GM19324 (cell line): ENCODE results near the gene IQCE.

ENCODE experiments used
- ATAC-seq: cut with Tn5 transposase; IDR thresholded peaks from one replicate; pipeline ENCODE4 v1.9.1; 2021; ENCODE audit warnings: mild to moderate bottlenecking, moderate library complexity; ENCODE audit not compliant: unreplicated experiment, low FRiP score

The IQCE gene

DNA sequence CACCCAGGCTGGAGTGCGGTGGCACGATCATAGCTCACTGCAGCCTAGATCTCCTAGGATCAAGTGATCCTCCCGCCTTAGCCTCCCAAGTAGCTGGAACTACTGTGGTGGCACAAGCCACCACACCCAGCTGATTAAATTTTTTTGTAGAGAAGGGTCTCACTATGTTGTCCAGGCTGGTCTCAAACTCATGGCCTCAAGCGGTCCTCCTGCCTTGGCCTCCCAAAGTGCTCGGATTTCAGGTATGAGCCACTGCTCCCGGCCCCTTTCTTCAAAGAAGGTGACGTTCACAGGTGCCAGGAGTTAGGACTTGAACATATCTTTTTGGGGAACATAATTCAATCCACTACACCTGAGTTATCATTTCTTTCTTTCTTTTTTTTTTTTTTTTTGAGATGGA lies 70.1 kb downstream of the IQCE start:
- no peak for ATAC-seq

- ATAC-seq = no peak
Observed at GRCh38 chr7:2629746-2630681, 71.2 kb downstream of the IQCE start.

- peak; percentile 53 for ATAC-seq
Observed at GRCh38 chr7:2631946-2632732, 73.4 kb downstream of the IQCE start, which contains the start of gene TTYH3. TTYH3 (plus strand) TSS chr7:2631986; CDS start chr7:2632156, 170 bp downstream.

- ATAC-seq = no peak
Observed at GRCh38 chr7:2632733-2633537, 74.2 kb downstream of the IQCE start.

- no peak for ATAC-seq
Observed at GRCh38 chr7:2633538-2634266, 74.9 kb downstream of the IQCE start.

DNA sequence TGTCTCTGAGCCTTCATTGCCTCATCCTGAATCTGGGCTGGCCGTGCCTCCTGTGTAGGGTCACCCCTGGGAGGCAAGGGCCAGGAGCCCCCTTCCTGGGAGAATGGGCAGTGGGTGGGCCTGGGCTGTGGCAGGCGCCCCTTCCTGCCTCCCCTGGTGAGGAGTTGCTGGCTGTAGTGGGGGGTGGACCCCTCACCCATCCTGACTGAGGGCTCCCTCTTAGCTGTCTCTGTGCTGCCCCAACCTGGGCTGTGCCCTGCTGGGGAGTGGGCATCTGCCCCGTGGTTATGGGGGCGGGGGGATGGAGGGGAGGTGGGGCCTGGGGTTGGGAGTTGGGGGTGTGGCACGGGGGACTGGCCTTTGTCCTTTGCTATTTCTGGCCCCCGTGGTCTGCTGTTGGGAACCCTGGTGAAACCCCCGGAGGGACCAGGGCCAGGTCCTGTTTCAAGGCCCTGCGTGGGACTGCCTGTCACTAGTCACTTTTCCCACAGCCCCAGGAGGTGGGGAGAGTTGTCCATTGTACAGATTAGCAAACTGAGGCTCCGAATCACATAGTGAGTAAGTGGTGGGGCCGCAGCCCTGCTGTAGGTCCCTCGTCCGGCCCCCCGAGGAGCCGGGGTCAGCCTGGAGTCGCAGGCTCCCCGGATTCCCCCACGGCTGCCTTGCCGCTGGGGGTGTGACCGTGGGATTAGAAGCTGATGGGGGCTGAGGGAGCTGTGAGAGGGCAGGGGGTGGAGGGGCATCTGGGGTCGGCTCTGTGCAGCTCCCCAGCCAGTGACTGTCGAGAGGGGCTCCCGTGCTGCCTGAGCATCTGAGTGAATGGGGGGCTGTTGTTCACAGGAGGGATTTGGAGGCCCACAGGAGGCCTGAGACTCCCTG lies 75.7 kb downstream of the IQCE start:
- ATAC-seq = no peak

- ATAC-seq = no peak
Observed at GRCh38 chr7:2635148-2635668, 76.4 kb downstream of the IQCE start.

DNA sequence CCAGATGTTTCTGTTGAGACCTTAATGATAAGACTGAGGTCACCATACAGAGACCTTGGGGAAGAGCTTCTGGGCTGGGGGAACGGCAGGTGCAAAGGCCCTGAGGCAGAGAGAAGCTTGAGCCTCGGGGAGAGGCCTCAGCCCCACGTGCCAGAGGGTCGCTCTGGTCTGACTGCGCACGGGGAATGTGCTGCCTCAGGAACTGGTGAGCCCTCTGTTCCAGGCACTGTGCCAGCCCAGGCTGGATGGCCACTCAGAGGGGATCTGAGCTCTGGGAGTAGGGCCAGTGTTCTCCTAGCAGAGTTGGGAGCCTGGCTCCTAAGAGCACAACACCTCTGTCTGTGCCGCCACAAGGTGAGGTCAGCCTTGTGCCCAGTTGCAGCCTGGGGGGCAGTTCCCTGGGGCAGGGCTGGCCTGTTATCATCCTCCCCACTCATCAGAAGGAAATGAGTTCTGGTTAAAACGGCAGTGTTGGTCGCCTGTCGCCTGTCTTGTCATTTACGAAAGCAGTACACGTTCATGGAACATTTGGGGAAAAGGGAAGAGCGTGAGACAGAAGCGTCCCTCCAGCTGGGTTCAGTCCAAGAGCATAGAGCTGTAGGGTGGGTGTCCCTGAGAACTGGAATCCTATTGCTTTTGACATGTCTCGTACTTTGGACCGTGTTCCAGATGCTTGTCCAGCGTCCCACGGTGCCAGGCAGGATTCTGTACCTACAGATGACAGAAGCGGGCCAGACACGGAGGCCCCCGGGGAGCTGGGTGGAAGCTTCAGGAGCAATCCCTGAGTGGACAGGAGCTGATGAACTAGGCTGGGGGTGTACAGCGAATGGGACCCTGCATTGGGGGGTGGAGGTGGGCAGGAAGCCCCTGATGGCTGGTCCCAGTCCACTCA lies 77.3 kb downstream of the IQCE start:
- ATAC-seq = no peak

GRCh38 chr7:2637066-2637471 lies 78.3 kb downstream of the IQCE start:
- no peak for ATAC-seq

DNA sequence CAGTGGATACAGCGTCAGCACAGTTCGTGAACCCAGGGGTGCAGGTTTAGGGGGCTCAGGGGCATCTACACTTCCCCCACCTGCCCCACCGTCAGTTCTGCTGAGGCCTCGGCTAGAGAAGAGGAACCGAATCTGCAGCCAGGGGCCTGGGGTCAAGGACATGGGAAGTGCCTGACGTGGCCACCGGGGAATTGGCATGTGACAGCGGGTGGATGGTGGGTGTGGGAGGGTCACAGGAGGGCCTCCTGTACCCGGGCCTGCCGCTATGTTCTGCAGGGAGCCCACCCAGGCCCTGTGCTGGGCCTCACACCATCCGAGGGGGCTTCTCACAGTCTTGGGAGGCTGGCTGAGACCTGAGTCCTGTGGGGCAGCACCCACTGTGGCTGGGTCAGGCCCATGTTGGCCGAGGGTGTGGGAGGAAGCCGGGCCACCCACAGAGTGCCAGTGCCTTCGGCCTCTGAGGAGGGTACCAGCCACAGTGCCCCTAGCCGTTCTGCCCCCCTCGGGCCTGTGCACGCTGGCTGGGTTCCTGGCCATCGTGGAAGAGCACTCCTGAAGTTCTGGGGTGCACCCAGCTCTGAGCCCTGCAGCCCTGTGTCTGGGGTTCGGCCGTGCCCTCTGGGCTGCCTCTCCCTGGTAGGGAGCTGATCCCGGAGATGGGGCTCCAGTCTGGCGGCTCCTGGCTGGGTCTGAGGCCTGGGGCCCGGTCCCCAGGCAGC lies 78.9 kb downstream of the IQCE start:
- no peak for ATAC-seq

DNA sequence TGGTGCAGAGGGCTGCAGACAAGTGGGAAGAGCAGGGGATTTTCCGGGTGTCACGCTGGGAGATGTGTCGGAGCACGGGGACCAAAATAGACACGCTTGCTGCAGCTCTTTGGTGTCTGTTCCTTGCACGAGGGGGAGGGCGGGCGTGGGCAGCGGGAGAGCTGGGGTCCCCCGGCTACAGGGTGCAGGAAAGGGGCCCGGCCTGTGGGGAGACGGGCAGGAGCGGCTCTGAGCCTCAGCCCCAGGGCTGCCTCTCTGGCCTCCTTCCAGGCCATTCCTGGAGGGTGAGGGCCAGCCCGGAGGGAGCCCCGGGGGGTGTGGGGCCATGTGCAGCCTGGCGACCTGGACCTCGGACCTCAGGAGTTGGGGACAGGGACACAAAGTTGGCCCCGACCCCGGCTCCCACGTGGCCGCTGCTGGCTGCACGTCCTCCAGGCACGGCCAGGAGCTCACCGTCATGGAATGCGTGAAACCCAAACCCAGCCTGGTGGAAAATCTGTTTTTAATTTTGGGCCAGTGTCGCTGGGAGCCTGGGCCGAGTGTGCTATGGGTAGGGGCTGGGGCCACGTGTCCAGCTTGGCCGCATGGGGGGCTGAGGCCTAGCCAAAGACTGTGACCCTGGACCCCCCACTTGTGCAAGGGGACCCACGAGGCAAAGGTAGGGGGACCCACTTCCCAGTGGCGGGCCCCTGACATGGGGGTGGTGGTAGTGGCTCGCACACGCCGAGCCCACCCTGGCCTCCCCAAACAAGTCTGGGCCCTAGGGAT lies 79.6 kb downstream of the IQCE start:
- ATAC-seq = no peak

DNA sequence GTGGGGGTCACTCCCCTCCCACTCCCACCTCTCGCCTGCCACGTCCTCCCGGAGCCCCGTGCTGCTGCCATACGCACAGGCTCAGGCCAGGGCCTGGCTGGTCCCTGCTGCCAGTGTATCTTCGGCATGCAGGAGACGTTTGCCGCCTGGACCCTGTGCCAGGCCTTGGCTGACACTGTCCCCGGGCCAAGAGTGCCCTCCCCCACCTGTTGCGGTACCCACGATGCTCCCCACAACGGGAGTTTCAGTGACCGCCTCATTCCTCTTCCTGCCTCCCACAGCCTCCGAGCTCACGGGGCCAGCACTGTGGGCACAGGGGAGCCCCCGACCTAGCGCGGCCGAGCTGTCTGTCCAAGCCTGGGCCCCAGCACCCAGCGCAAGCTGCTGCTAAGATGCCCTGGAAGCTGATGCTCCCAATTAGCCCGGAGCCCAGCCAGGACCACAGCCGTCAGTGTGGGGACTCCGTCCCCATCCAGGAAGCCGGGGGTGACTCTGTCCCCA lies 80.5 kb downstream of the IQCE start:
- ATAC-seq = no peak

- ATAC-seq = no peak
Observed at GRCh38 chr7:2639695-2640481, 81.1 kb downstream of the IQCE start.

DNA sequence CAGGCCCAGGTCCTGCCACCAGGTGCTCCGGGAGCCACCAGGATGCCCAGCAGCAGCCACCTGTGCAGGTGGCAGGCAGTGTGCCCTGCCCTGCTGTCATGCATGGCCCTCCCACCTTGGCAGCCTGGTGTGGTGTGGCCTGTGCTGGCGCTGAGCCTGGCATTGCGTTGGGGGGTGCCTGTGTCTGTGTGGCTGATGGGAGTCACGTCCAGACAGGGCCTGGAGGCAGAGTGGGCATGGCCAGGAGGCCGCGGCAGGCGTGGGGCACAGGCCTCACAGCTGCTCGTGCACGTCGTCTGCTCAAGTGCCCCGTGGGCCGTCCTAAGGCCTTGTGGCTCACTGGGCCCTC lies 81.7 kb downstream of the IQCE start:
- no peak for ATAC-seq

GRCh38 chr7:2640846-2641316 lies 82.1 kb downstream of the IQCE start:
- no peak for ATAC-seq
